CD8-positive, alpha-beta memory T cell (primary cell): ENCODE results near the gene KIF19. TPM values are rescaled to one million over a fixed set of nuclear protein-coding genes. Genes with fewer than 3 reads are reported as not detected.

Source experiments
- CTCF ChIA-PET: fragments of 350-600 bp; sonication (Branson Sonifier 250); formaldehyde crosslinking; loops from one replicate; lab custom pipeline; 2021; ENCODE audit warnings: antibody characterized with exemption; lab: Charles Lee
- POLR2A ChIA-PET: fragments of 350-600 bp; sonication (Branson Sonifier 250); formaldehyde crosslinking; loops from one replicate; lab custom pipeline; 2021; ENCODE audit warnings: antibody characterized with exemption; lab: Charles Lee
- DNase-seq, 5 donors: peaks; one replicate each; pipeline versions ENCODE4 v3.0.0 to v3.0.0-alpha.2; 2020 to 2022; ENCODE audit warnings: mixed read lengths in 1 of 5
- H3K27ac ChIP-seq: one replicate; pipeline ENCODE4 v1.7.0; 2013; ENCODE audit warnings: low read depth, mild to moderate bottlenecking, low read length, moderate library complexity
- H3K27me3 ChIP-seq: 2 replicates; pipeline ENCODE4 v1.7.0; 2013; ENCODE audit warnings: low read length, mild to moderate bottlenecking; ENCODE audit not compliant: insufficient read depth, poor library complexity, severe bottlenecking
- H3K36me3 ChIP-seq: 2 replicates; pipeline ENCODE4 v1.7.0; 2013; ENCODE audit warnings: mild to moderate bottlenecking, low read length, moderate library complexity; ENCODE audit not compliant: insufficient read depth
- H3K4me1 ChIP-seq: 2 replicates; pipeline ENCODE4 v1.7.0; 2013; ENCODE audit warnings: mild to moderate bottlenecking, low read length, moderate library complexity; ENCODE audit not compliant: insufficient read depth
- H3K4me3 ChIP-seq: 2 replicates; pipeline ENCODE4 v1.7.0; 2013; ENCODE audit warnings: mild to moderate bottlenecking, low read length
- H3K9me3 ChIP-seq: 2 replicates; pipeline ENCODE4 v1.7.0; 2013; ENCODE audit warnings: mild to moderate bottlenecking, low read length
- H3K27ac Mint-ChIP-seq, 8 donors: one replicate each; pipeline ENCODE4 v1.8.0; 2020 to 2021; ENCODE audit warnings: mixed read lengths in 8 of 8, mild to moderate bottlenecking in 6 of 8, inconsistent platforms in 3 of 8, moderate library complexity in 3 of 8
- H3K27me3 Mint-ChIP-seq, 2 donors: one replicate each; pipeline ENCODE4 v1.8.0; 2020 to 2021; ENCODE audit warnings: mixed read lengths in 2 of 2, mild to moderate bottlenecking in 1 of 2, moderate library complexity in 1 of 2
- H3K36me3 Mint-ChIP-seq, 3 donors: one replicate each; pipeline ENCODE4 v1.8.0; 2020 to 2021; ENCODE audit warnings: mixed read lengths in 3 of 3, inconsistent platforms in 1 of 3, mild to moderate bottlenecking in 1 of 3
- H3K4me1 Mint-ChIP-seq, 3 donors: one replicate each; pipeline ENCODE4 v1.8.0; 2020 to 2021; ENCODE audit warnings: mixed read lengths in 3 of 3, inconsistent platforms in 1 of 3, mild to moderate bottlenecking in 1 of 3
- H3K4me3 Mint-ChIP-seq, 7 donors: one replicate each; pipeline ENCODE4 v1.8.0; 2020 to 2021; ENCODE audit warnings: mixed read lengths in 7 of 7, mild to moderate bottlenecking in 6 of 7, moderate library complexity in 4 of 7, inconsistent platforms in 2 of 7
- H3K9me3 Mint-ChIP-seq, 5 donors: one replicate each; pipeline ENCODE4 v1.8.0; 2020 to 2022; ENCODE audit warnings: mixed read lengths in 5 of 5, mild to moderate bottlenecking in 3 of 5, moderate library complexity in 2 of 5, inconsistent platforms in 1 of 5
- polyA plus RNA-seq: library from polyadenylated mRNA; unstranded; fragments of 300-500 nt; fragmentation: Illumina TruSeq; gene quantifications from one replicate; pipeline ENCODE4 v1.2.3, GENCODE V29; 2021
- total RNA-seq, 2 experiments: library from RNA; stranded (reverse); gene quantifications; one replicate each; pipeline ENCODE4 v1.2.3, GENCODE V29; 2021

KIF19 gene
- total and polyA plus RNA-seq, 3 experiments from 2014 or later = 0.20 to 3.4 (median 0.24) TPM

DNA sequence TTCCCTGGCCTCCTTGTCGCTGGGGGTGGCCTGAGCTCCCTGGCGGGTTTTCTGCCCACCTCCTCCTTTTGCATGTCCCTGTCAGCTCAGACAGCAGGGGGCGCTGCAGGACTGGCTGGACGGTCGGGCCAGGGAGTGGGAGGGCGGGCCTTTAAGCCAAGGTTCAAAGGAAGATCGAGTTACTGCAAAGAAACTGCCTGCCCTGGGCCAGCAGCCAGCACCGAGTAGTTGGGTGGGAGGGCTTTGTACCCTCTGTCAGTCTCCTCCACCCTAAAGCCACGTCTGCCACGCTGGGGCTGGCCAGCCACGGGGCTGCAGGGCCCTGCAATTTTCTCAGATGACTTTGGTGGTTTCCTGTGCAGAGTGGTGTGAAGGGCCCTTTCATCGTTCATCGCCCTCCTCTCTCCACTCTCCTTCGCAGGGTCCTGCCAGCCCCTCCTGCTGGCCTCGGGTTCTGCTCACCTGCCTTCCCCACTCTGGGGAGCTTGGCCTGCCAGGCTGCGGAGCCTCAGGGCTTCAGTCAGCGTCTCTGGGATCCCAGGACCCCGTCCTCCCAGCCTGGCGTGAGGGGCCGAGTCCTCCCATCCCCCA is 53.6 kb downstream of the KIF19 start:
- no peak overlapping the region for H3K4me3 ChIP-seq
- H3K27ac ChIP-seq = no peak overlapping the region
- ChIA-PET CTCF (interaction anchor here (0.5 to 5.0 kb wide), 26 partner anchors 11 to 382 kb away, joined by 3 to 88 read pairs (median 3); partner anchors contain the start of genes CD300A, CD300LB and GPR142), POLR2A (interaction anchor here (0.6 to 1.5 kb wide), 3 partner anchors 78 to 278 kb away, joined by 3 to 5 read pairs (median 3); no protein-coding TSS in a partner anchor)
- Mint-ChIP-seq H3K27ac (peak overlapping the region in 1 of 8 donors; percentile 81), H3K4me3 (peak overlapping the region in 2 of 7 donors; percentile 14 to 69), H3K4me1 (peaks cover 4 to 13% (median 10%) of the 10 kb centered on the region in 3 donors), H3K36me3 (no peaks in the 10 kb centered on the region), H3K27me3 (peaks cover 0 to under 1% of the 10 kb centered on the region in 2 donors), H3K9me3 (no peaks in the 10 kb centered on the region)
- DNase-seq = peak; percentile 81 to 93 (median 89)
- H3K36me3 ChIP-seq = no peaks in the 10 kb centered on the region
- no peaks in the 10 kb centered on the region for H3K9me3 ChIP-seq
- peaks cover 14% of the 10 kb centered on the region for H3K4me1 ChIP-seq
- H3K27me3 ChIP-seq = no peaks in the 10 kb centered on the region

GRCh38 chr17:74380086-74380958 is 54.3 kb downstream of the KIF19 start:
- Histone ChIP-seq H3K4me3 (no peak overlapping the region), H3K27me3 (no peaks in the 10 kb centered on the region), H3K27ac (no peak overlapping the region), H3K4me1 (peaks cover 14% of the 10 kb centered on the region), H3K9me3 (no peaks in the 10 kb centered on the region), H3K36me3 (no peaks in the 10 kb centered on the region)
- ChIA-PET POLR2A (interaction anchor here (0.7 to 1.5 kb wide), 2 partner anchors 77 to 277 kb away, joined by 3 to 5 read pairs; no protein-coding TSS in a partner anchor), CTCF (interaction anchor here (0.9 to 5.0 kb wide), 10 partner anchors 12 to 152 kb away, joined by 3 to 88 read pairs (median 14); partner anchors contain the start of genes CD300LB and GPR142)
- Mint-ChIP-seq H3K9me3 (no peaks in the 10 kb centered on the region), H3K4me1 (peaks cover 4 to 13% (median 10%) of the 10 kb centered on the region in 3 donors), H3K27ac (peak overlapping the region in 4 of 8 donors; percentile 31 to 79 (median 61)), H3K4me3 (peak overlapping the region in 1 of 7 donors; percentile 40), H3K36me3 (no peaks in the 10 kb centered on the region), H3K27me3 (peaks cover 0 to 2% of the 10 kb centered on the region in 2 donors)
- no peak for DNase-seq

DNA sequence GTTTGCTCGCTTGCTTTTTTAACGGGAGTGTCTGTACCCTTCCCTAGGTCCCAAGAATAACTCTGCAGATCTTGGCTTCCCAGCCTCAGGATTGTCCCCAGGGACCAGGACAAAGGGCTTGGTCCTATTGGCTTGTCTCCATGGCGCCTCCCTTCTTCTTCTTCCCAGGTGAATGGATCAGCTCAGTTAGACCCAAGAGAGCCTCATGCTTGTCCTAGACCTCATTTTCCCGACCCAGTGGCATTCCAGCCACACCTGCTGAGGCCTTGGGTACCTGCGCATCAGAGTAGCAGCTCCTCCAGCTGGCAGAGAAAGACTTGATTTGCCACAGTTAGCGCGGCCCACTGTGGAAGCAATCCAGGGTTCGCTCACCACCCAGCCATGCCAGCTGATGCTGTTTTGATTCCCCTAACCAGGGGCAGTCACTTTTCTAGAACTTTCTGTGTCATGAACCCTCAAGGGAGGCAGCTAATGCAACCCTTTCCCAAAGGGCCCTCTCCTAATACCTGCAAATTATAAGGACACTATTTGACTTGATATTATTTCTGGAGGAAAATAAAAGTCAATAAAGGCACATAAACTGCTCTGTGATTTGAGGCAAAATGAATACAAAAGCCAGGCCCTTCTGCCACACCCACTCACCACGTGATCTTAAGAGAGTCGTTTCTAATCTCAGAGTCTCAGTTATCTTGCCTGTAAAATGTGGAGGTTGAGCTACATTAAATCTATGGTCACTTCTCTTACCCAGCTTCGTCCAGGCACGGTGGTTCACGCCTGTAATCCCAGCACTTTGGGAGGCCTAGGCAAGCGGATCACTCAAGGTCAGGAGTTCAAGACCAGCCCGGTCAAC is 55.2 kb downstream of the KIF19 start:
- H3K4me3 Mint-ChIP-seq = no peak overlapping the region
- H3K4me1 Mint-ChIP-seq = peaks cover 4 to 13% (median 10%) of the 10 kb centered on the region in 3 donors
- no peaks in the 10 kb centered on the region for H3K36me3 Mint-ChIP-seq
- ChIA-PET CTCF (interaction anchor here (0.6 to 5.0 kb wide), 10 partner anchors 12 to 151 kb away, joined by 3 to 88 read pairs (median 14); partner anchors contain the start of genes CD300LB and GPR142), POLR2A (no interaction called here)
- no peak overlapping the region for H3K27ac ChIP-seq
- H3K4me1 ChIP-seq = peaks cover 14% of the 10 kb centered on the region
- DNase-seq = no peak
- H3K27me3 ChIP-seq = no peaks in the 10 kb centered on the region
- H3K27me3 Mint-ChIP-seq = peaks cover 0 to 2% of the 10 kb centered on the region in 2 donors
- no peak overlapping the region for H3K4me3 ChIP-seq
- H3K27ac Mint-ChIP-seq = peak overlapping the region in 3 of 8 donors; percentile 26 to 73 (median 31)
- no peaks in the 10 kb centered on the region for H3K36me3 ChIP-seq
- H3K9me3 Mint-ChIP-seq = no peaks in the 10 kb centered on the region
- no peaks in the 10 kb centered on the region for H3K9me3 ChIP-seq

DNA sequence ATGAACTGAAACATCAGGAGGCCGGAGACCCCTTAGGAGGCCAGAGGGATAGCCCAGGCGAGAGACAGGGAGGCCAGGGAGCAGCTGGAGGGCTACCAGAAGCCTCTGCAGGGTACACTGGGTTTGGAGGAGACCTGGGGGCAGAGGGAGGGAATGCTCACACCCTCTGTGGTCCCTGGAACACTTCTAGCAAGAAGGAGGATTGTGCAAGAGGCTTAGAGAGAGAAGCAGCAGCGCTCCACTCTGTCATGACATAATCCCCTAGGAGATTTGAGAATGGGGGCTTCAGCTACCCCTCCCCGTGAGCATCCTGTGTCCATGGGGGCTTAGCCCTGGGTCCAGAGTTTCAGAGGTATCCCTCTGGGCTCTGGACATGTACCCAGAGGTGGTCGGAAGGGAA is 57.1 kb downstream of the KIF19 start:
- no peaks in the 10 kb centered on the region for H3K36me3 ChIP-seq

DNA sequence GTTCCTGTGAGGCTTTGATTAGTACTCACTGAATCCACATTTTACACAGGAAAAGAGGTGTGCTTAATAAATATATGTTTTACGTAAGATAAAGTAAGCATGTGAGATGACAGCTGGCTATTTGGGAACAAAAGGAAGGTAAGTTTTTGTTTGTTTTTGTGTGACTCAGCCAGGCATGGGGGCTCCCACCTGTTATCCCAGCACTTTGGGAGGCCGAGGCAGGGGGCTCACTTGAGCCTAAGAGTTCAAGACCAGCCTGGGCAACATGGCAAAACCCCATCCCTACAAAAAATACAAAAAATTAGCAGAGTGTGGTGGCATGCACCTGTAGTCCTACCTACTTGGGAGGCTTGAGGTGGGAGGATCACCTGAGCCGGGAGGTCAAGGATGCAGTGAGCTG is 59.2 kb downstream of the KIF19 start:
- no peak overlapping the region for H3K4me3 Mint-ChIP-seq
- DNase-seq = no peak
- Histone ChIP-seq H3K4me3 (no peak overlapping the region), H3K27me3 (no peaks in the 10 kb centered on the region), H3K4me1 (no peaks in the 10 kb centered on the region), H3K36me3 (no peaks in the 10 kb centered on the region), H3K9me3 (no peaks in the 10 kb centered on the region), H3K27ac (no peak overlapping the region)
- H3K4me1 Mint-ChIP-seq = peaks cover 0 to 5% (median 4%) of the 10 kb centered on the region in 3 donors
- no peaks in the 10 kb centered on the region for H3K9me3 Mint-ChIP-seq
- H3K27ac Mint-ChIP-seq = no peak overlapping the region
- POLR2A ChIA-PET = no interaction called here
- CTCF ChIA-PET = no interaction called here
- H3K27me3 Mint-ChIP-seq = peaks cover 0 to 5% of the 10 kb centered on the region in 2 donors
- no peaks in the 10 kb centered on the region for H3K36me3 Mint-ChIP-seq

More for the DNA sequence above, 57.1 kb downstream of the KIF19 start:
- Mint-ChIP-seq H3K4me3 (no peak overlapping the region), H3K9me3 (no peaks in the 10 kb centered on the region), H3K27ac (peak overlapping the region in 4 of 8 donors; percentile 0 to 51 (median 14)), H3K36me3 (no peaks in the 10 kb centered on the region), H3K4me1 (peaks cover 4 to 13% (median 10%) of the 10 kb centered on the region in 3 donors), H3K27me3 (peaks cover 0 to 2% of the 10 kb centered on the region in 2 donors)
- peaks cover 14% of the 10 kb centered on the region for H3K4me1 ChIP-seq
- no peak overlapping the region for H3K27ac ChIP-seq
- no peak overlapping the region for H3K4me3 ChIP-seq
- no peaks in the 10 kb centered on the region for H3K27me3 ChIP-seq
- ChIA-PET CTCF (no interaction called here), POLR2A (no interaction called here)
- DNase-seq = no peak
- H3K9me3 ChIP-seq = no peaks in the 10 kb centered on the region

GRCh38 chr17:74386386-74386785 is 60.4 kb downstream of the KIF19 start:
- Histone ChIP-seq H3K9me3 (no peaks in the 10 kb centered on the region), H3K4me1 (no peaks in the 10 kb centered on the region), H3K36me3 (no peaks in the 10 kb centered on the region), H3K27me3 (no peaks in the 10 kb centered on the region), H3K27ac (no peak overlapping the region), H3K4me3 (no peak overlapping the region)
- DNase-seq = no peak
- Mint-ChIP-seq H3K27me3 (peaks cover 4 to 7% of the 10 kb centered on the region in 2 donors), H3K36me3 (no peaks in the 10 kb centered on the region), H3K4me3 (no peak overlapping the region), H3K4me1 (no peaks in the 10 kb centered on the region), H3K9me3 (no peaks in the 10 kb centered on the region), H3K27ac (peak overlapping the region in 1 of 8 donors; percentile 51)
- CTCF ChIA-PET = no interaction called here
- POLR2A ChIA-PET = no interaction called here

GRCh38 chr17:74387365-74388218 is 61.6 kb downstream of the KIF19 start:
- no peaks in the 10 kb centered on the region for H3K4me1 ChIP-seq
- no peak overlapping the region for H3K27ac ChIP-seq
- Mint-ChIP-seq H3K4me3 (no peak overlapping the region), H3K27ac (no peak overlapping the region), H3K27me3 (peaks cover 4 to 7% of the 10 kb centered on the region in 2 donors), H3K36me3 (no peaks in the 10 kb centered on the region), H3K9me3 (no peaks in the 10 kb centered on the region), H3K4me1 (no peaks in the 10 kb centered on the region)
- ChIA-PET POLR2A (no interaction called here), CTCF (no interaction called here)
- no peaks in the 10 kb centered on the region for H3K9me3 ChIP-seq
- no peak for DNase-seq
- H3K36me3 ChIP-seq = no peaks in the 10 kb centered on the region
- no peak overlapping the region for H3K4me3 ChIP-seq
- H3K27me3 ChIP-seq = peaks cover 3% of the 10 kb centered on the region
